Measurements from ENCODE around the gene TRAPPC3.

Gene TRAPPC3

DNA sequence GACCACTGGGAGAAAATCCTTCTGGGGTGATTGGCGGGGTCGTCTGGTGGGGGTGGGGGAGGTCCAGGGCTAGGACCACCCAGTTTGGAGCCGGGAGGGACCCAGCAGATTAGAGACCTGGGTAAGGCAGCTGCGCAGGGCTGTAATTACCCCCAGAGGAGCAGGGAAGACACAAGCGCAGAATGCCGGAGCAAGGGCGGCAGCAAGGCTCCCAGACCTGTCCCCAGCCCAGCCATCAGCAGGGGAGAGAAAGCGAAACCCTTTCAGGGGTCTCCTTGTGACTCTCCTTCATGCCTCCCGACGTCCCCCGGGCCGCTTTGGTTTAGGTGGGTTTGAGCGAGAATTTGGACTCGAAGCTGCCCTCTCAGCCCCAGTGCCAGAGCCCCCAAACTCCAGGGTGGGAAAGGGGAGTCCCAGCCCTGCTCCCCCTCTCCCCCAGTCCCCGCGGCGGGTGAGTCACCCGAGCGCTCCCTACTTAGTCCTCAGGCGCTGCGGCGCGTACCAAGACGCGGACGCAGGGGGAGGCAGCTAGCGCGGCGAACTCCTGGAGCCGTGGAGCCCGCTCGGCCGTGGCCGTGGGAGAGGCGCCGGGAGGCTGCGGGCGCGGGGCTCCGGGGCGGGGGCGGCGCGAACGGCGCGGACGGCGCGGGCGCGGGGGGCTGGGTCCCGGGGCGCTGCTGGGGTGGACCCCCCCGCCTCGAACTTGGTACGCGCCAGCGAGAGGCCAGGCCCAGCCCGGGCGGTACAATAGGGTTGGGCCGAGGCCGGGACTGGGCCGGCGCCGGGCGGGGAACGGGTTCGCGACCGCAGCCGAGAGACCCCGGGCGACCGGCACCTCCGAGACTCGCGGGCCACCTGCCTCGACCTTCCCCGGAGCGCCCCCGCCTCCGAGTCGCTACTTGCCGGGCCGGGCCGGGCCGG lies 6.4 kb upstream of the TRAPPC3 start, which contains the start of gene MAP7D1 (continued):
- TF ChIP-seq, protein P1, sequence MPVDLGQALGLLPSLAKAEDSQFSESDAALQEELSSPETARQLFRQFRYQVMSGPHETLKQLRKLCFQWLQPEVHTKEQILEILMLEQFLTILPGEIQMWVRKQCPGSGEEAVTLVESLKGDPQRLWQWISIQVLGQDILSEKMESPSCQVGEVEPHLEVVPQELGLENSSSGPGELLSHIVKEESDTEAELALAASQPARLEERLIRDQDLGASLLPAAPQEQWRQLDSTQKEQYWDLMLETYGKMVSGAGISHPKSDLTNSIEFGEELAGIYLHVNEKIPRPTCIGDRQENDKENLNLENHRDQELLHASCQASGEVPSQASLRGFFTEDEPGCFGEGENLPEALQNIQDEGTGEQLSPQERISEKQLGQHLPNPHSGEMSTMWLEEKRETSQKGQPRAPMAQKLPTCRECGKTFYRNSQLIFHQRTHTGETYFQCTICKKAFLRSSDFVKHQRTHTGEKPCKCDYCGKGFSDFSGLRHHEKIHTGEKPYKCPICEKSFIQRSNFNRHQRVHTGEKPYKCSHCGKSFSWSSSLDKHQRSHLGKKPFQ (tag by site-specific recombination; IDR thresholded peaks at IDR 0.05): no peak
- TF ChIP-seq KLF7 (tag by site-specific recombination; IDR thresholded peaks at IDR 0.05; ENCODE audit: borderline replicate concordance) (no peak), ZNF10 (tag by site-specific recombination; IDR thresholded peaks at IDR 0.05) (peak; percentile 35; the same call in 1 of the 2 replicates), ZNF37A (tag by site-specific recombination; IDR thresholded peaks at IDR 0.05) (no peak), ZNF654 (tag by site-specific recombination; IDR thresholded peaks at IDR 0.05; ENCODE audit: low read depth) (no peak), IKZF3 (tag by site-specific recombination; IDR thresholded peaks at IDR 0.05) (no peak), ZNF830 (tag by site-specific recombination; IDR thresholded peaks at IDR 0.05; ENCODE audit: low read depth) (no peak), ZNF658 (tag by site-specific recombination; IDR thresholded peaks at IDR 0.05) (no peak)
- TF ChIP-seq, protein P2, sequence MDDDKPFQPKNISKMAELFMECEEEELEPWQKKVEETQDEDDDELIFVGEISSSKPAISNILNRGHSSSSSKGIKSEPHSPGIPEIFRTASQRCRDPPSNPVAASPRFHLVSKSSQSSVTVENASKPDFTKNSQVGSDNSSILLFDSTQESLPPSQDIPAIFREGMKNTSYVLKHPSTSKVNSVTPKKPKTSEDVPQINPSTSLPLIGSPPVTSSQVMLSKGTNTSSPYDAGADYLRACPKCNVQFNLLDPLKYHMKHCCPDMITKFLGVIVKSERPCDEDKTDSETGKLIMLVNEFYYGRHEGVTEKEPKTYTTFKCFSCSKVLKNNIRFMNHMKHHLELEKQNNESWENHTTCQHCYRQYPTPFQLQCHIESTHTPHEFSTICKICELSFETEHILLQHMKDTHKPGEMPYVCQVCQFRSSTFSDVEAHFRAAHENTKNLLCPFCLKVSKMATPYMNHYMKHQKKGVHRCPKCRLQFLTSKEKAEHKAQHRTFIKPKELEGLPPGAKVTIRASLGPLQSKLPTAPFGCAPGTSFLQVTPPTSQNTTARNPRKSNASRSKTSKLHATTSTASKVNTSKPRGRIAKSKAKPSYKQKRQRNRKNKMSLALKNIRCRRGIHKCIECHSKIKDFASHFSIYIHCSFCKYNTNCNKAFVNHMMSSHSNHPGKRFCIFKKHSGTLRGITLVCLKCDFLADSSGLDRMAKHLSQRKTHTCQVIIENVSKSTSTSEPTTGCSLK (tag by site-specific recombination; IDR thresholded peaks at IDR 0.05): no peak
- TF ChIP-seq, protein P3, sequence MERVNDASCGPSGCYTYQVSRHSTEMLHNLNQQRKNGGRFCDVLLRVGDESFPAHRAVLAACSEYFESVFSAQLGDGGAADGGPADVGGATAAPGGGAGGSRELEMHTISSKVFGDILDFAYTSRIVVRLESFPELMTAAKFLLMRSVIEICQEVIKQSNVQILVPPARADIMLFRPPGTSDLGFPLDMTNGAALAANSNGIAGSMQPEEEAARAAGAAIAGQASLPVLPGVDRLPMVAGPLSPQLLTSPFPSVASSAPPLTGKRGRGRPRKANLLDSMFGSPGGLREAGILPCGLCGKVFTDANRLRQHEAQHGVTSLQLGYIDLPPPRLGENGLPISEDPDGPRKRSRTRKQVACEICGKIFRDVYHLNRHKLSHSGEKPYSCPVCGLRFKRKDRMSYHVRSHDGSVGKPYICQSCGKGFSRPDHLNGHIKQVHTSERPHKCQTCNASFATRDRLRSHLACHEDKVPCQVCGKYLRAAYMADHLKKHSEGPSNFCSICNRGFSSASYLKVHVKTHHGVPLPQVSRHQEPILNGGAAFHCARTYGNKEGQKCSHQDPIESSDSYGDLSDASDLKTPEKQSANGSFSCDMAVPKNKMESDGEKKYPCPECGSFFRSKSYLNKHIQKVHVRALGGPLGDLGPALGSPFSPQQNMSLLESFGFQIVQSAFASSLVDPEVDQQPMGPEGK (tag by site-specific recombination; IDR thresholded peaks at IDR 0.05): peak; percentile 97

DNA sequence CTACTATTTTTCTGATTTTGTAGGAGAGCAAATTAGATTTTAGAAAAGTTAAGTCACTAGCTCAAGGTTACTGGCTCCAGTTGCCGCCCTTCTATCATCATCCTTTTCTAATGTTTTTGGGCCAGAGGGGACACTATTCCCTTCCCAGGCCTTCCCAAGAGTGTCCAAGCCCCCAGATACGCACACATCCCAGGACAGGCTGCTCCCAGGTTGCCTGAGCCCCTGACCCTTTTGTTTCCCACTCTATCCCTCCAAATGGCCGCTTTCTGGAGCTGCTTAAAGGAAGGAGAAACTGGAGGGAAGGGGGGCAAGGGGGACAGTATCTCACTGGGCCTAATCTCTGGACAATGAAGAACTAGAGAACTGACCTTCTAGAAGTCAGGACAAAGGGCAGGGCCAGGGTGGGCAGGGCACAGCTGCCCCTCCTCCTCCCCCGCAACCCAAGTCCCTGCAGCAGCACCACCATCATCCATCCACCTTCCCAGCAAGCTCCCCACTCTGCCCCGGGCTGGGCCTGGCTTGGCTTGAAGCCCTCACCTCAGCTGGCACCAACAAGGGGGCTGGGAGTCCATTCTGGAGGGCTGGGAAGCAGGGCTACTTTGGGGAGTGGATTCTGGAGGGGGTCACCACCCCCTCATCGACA lies 5.6 kb upstream of the TRAPPC3 start:
- H3K4me3 ChIP-seq (ENCODE audit: low read depth, low read length): peak overlapping the region; percentile 86; the same call in 1 of the 2 replicates
- H3K4me1 ChIP-seq (ENCODE audit: control insufficient read depth, insufficient read depth, low read length): peaks cover 5% of the 10 kb centered on the region
- no peak overlapping the region; the same call in 1 of the 2 replicates for H3K27ac ChIP-seq (ENCODE audit: extremely low read depth, low read depth, low read length)
- no peaks in the 10 kb centered on the region for H3K9me3 ChIP-seq (ENCODE audit: control insufficient read depth, insufficient read depth, low read depth, low read length)
- ChIA-PET POLR2A (interaction anchor here (0.6 to 1.9 kb wide), 5 partner anchors 15 to 169 kb away, joined by 3 to 8 read pairs (median 3); partner anchors contain the start of genes EVA1B and THRAP3), CTCF (interaction anchor here (0.5 to 5.8 kb wide), 4 partner anchors 34 to 131 kb away, joined by 3 to 48 read pairs (median 5); no protein-coding TSS in a partner anchor)
- H3K36me3 ChIP-seq (ENCODE audit: control insufficient read depth in 2 of 2, insufficient read depth in 1 of 2, low read length in 2 of 2): peaks cover 0 to 21% of the 10 kb centered on the region in 2 experiments; a peak in 1 of 3 replicates
- TF ChIP-seq KLF9 (tag by site-specific recombination; IDR thresholded peaks at IDR 0.05; ENCODE audit: low read depth): peak; percentile 14; the same call in 1 of the 2 replicates
- TF ChIP-seq ZBTB17 (tag by site-specific recombination; IDR thresholded peaks at IDR 0.05): peak; percentile 21; the same call in 1 of the 2 replicates
- no peak for TF ChIP-seq KLF16 (tag by site-specific recombination; IDR thresholded peaks at IDR 0.05)
- peak; percentile 75; the same call in 1 of the 2 replicates for TF ChIP-seq ZNF548 (tag by site-specific recombination; IDR thresholded peaks at IDR 0.05)

DNA sequence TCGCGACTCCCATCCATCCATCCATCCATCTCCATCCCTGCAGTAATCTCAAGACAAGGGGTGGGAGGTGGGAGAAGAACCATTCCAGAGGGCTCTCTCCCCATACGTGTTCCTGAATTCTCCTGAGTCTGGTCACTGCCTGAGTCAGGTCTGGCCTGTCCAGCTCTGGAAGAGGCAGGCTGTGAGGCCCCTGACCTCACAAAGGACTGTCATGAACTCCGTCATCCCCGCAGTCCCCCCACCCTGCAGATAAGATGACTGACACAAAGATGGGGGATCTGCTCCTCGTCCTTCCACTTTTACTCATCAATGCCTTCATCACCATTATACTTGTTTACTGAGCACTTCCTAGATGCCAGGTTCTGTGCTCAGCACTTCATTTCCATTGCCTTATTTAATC lies 5.0 kb upstream of the TRAPPC3 start:
- peaks cover 5% of the 10 kb centered on the region for H3K4me1 ChIP-seq (ENCODE audit: control insufficient read depth, insufficient read depth, low read length)
- H3K36me3 ChIP-seq (ENCODE audit: control insufficient read depth in 2 of 2, insufficient read depth in 1 of 2, low read length in 2 of 2): peaks cover 0 to 16% of the 10 kb centered on the region in 2 experiments; a peak in 1 of 3 replicates
- POLR2A ChIA-PET: interaction anchor here (0.6 to 1.9 kb wide), 2 partner anchors 70 to 73 kb away, joined by 3 to 8 read pairs; partner anchors contain the start of gene THRAP3
- no peak overlapping the region for H3K4me3 ChIP-seq (ENCODE audit: low read depth, low read length)
- no peak for TF ChIP-seq EGR2 (tag by site-specific recombination; IDR thresholded peaks at IDR 0.05; ENCODE audit: low read depth)
- peak; percentile 21; the same call in 1 of the 2 replicates for TF ChIP-seq ZBTB17 (tag by site-specific recombination; IDR thresholded peaks at IDR 0.05)
- CTCF ChIA-PET: interaction anchor here (2.1 to 5.8 kb wide), 2 partner anchors 34 to 132 kb away, joined by 7 to 48 read pairs; no protein-coding TSS in a partner anchor
- H3K27ac ChIP-seq (ENCODE audit: extremely low read depth, low read depth, low read length): no peak overlapping the region
- no peaks in the 10 kb centered on the region for H3K9me3 ChIP-seq (ENCODE audit: control insufficient read depth, insufficient read depth, low read depth, low read length)
